ENCODE measurements around the gene APP.

The APP gene

DNA sequence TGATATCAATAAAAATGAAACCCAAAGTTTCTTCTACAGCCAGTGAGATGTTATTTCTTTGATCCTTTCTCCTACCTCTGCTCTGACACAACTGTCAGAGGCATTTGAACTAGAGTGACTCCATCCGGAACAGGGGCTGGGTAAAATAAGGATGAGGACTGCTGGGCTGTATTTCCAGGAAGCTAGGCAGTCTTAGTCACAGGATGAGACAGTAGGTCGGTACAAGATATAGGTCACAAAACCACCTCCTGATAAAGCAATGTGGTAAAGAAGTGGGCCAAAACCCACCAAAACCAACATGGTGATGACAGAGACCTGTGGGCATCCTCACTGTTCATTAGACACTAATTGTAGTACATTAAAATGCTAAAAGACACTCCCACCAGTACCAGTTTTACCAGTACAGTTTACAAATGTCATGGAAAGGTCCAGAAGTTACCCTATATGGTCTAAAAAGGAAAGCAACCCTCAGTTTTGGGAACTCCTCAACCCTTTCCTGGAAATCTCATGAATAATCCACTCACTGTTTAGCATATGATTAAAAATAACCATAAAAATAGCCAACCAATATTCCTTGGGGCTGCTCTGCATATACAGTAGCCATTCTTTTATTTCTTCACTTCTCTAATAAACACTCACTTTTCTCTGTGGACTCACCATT lies 339.1 kb downstream of the APP start:
- DNase-seq: no peak
